GM12801 (cell line): ENCODE results near the gene UVSSA.

ENCODE experiments used
- TF ChIP-seq, protein P1 (sequence below): IDR thresholded peaks from one replicate; pipeline ENCODE4 v1.5.1; 2011; ENCODE audit warnings: control low read depth; ENCODE audit not compliant: insufficient read length; ENCODE audit errors: extremely low read depth

The UVSSA gene

GRCh38 chr4:1321946-1322650 lies 24.9 kb upstream of the UVSSA start:
- TF ChIP-seq, protein P1, sequence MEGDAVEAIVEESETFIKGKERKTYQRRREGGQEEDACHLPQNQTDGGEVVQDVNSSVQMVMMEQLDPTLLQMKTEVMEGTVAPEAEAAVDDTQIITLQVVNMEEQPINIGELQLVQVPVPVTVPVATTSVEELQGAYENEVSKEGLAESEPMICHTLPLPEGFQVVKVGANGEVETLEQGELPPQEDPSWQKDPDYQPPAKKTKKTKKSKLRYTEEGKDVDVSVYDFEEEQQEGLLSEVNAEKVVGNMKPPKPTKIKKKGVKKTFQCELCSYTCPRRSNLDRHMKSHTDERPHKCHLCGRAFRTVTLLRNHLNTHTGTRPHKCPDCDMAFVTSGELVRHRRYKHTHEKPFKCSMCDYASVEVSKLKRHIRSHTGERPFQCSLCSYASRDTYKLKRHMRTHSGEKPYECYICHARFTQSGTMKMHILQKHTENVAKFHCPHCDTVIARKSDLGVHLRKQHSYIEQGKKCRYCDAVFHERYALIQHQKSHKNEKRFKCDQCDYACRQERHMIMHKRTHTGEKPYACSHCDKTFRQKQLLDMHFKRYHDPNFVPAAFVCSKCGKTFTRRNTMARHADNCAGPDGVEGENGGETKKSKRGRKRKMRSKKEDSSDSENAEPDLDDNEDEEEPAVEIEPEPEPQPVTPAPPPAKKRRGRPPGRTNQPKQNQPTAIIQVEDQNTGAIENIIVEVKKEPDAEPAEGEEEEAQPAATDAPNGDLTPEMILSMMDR: no peak

GRCh38 chr4:1323280-1323634 lies 23.8 kb upstream of the UVSSA start:
- TF ChIP-seq, protein P1: no peak

GRCh38 chr4:1323635-1324442 lies 23.2 kb upstream of the UVSSA start:
- TF ChIP-seq, protein P1: no peak

GRCh38 chr4:1325176-1325480 lies 21.9 kb upstream of the UVSSA start:
- TF ChIP-seq, protein P1: no peak

DNA sequence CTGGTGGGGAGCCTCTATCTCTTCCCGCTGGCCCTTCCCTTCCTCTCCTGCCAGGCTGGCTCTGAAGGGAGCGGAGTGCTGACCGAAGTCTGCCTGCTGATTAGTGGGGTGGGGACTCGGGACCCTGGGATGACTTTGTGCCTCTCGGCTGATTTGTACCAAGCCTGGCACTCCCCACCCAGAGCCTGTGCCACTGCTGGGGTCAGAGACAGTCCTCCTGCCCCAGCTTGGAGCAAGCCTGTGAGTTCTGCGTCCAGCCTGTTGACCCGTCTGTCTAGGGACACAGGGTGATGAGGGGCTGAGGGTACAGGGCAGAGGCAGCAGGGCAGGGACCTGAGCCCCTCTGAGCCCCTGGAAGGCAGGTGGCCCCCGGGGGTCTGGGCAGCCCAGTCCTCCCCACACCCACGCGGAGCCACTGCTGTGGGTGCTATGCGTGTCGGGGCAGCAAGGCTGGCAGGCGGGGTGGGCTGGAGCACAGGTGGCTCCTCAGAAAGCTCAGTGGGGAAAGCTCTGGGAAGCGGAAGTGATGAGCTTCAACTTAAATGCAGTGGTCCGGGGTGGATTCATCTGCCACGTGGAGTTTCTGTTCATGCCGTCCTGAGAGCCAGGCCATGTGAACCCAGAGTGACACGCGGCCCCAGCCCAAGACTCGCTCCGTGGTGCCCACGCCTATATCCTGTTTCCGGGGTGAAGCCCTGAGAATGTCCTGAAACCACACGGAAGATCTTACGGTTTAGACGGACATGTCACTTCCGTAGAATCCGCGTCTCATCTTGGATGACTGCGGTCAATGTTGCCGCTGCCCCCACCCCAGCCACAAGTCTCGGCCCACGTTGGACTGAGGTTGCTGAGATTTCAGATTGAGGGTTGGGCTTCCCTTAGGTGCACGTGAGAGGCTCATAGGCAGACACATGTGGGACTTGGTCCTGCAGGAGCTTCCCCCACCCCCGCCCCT lies 21.1 kb upstream of the UVSSA start:
- TF ChIP-seq, protein P1: no peak

GRCh38 chr4:1326751-1327525 lies 20.1 kb upstream of the UVSSA start:
- TF ChIP-seq, protein P1: no peak
